Subcutaneous adipose tissue (tissue), 4 donors: ENCODE measurements around the gene NMNAT1. TPM values are rescaled to one million over a fixed set of nuclear protein-coding genes. Genes with fewer than 3 reads are reported as not detected.

ENCODE experiments used
- small RNA-seq: library from RNA; depleted of rRNA; stranded (forward); fragments of <200 nt; gene quantifications from one replicate; pipeline ENCODE3, GENCODE V24; 2016
- total RNA-seq, 4 donors: library from RNA; depleted of rRNA; stranded (reverse); fragments of >200 nt; gene quantifications; one replicate each; pipeline ENCODE4 v1.1.0, GENCODE V29; 2016
- TF ChIP-seq, protein P1 (sequence below): fragments of 450-650 bp; IDR thresholded peaks from one replicate; pipeline ENCODE4 v1.5.1; 2016; ENCODE audit warnings: low read depth, mild to moderate bottlenecking, control low read depth, antibody characterized with exemption, moderate library complexity

Gene NMNAT1
- total RNA-seq, 4 donors from 2014 or later = 5.8 to 7.5 (median 6.5) TPM

DNA sequence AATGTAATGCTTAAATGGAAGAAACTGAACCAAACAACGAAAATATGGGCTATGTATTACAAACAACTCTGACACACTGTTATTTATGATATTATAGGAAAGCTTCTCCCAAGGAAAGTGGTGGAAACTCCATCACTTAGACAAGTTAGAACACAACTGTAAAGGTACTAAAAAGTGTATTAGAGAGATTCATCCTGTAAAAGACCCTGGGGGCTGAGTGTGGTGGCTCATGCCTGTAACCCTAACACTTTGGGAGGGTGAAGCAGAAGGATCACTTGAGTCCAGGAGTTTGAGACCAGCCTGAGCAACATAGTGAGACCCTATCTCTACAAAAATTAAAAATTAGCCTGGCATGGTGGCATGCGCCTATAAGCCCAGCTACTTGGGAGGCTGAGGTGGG lies 82.1 kb downstream of the NMNAT1 start:
- TF ChIP-seq, protein P1, sequence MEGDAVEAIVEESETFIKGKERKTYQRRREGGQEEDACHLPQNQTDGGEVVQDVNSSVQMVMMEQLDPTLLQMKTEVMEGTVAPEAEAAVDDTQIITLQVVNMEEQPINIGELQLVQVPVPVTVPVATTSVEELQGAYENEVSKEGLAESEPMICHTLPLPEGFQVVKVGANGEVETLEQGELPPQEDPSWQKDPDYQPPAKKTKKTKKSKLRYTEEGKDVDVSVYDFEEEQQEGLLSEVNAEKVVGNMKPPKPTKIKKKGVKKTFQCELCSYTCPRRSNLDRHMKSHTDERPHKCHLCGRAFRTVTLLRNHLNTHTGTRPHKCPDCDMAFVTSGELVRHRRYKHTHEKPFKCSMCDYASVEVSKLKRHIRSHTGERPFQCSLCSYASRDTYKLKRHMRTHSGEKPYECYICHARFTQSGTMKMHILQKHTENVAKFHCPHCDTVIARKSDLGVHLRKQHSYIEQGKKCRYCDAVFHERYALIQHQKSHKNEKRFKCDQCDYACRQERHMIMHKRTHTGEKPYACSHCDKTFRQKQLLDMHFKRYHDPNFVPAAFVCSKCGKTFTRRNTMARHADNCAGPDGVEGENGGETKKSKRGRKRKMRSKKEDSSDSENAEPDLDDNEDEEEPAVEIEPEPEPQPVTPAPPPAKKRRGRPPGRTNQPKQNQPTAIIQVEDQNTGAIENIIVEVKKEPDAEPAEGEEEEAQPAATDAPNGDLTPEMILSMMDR = no peak

DNA sequence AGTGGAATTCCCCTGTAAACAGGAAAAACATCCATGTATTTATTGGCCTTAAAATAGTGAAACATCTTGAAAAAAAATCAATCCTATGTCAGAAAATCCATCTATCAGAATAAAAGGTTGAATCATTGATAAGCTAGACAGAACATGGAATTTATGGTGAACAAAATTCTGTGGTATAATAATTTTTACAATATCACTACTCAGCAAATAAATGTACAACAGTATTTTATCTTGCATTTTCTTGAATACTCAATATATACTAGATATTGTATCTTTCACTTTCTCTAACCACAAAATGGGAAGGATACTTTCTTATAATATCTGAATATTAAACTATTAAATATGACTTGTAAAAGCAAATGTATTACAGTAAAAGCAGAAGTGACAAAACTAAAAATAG lies 83.8 kb downstream of the NMNAT1 start:
- TF ChIP-seq, protein P1 = no peak

DNA sequence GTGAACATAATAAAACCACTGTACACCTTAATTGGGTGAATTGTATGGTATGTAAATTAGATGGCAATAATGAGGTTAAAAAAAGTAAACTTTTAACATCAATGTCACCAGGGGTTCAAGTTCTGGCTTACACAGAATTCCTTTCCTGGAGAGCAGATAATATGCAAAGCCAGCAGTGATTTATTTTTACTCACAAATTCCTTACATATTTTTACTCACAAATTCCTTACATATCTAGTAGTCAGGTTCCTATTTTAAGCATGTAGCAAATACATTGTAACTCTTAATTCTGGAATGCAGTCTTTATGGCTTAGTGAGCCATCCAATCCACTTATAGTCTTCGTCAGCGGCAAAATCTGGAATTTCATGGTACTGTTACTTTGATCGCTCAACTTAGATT lies 88.2 kb downstream of the NMNAT1 start:
- TF ChIP-seq, protein P1 = no peak

DNA sequence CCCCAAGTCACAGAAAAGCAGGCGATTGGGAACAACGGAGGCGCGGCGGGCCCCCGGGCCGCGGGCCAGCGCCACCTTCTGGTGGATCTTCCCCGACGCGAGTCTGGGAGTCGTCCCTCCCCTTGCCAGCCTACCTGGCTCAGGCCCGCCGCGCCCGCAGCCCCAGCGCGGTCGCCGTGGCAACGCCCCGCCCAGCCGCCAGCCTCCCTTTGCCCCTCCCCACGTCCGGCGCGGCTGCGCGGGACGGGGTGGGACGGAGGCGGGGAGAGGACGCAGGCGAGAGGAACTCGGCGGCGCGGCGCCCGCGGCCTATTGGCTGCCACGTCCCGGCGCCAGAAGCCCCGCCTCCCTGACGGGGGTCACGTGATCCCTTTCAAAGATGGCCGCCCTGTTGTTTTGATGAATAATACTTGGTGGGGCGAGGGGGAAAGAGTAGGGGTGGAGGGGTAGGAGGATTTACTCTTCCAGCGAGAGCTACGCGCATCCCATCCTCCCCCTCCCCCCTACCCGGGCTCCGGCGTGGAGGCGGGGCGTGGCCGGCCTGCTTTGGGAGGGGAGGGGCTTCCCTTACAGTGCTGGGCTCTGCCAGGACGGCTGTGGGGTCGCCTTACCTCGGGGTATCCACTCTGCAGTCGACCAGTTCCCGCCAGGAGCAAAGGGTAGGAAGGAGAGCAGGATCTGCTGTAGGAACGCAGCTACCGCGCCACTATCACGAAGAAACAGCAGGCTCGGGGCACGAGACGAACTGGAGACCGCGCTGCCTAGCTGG lies 89.5 kb downstream of the NMNAT1 start, which contains the start of gene UBE4B:
UBE4B (plus strand) TSS at position 369 of the 769 bp plus-strand sequence. CDS start 713 bp downstream, outside the sequence.
- TF ChIP-seq, protein P1 = no peak

DNA sequence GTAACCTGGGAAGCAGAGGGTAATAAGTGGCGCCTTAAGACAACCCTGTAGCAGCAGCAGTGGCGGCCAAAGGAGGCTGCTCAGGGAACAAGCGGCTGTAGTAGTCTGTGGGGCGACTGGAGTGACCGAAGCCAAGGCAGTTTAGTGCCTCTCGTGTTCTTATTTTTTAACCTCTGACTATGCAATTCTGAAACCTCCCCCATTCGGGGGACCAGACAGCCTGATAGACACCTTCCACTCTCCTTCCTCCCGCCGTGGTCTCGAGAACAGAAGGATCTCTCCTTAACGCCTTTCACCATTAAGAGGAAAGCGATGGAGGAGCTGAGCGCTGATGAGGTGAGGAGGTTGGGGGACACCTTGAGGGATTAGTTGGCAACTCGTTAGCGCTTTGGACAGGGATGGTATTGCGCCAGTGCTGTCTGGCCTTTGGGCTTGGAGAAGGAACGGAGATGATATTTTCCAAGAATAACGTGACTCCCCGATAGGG lies 90.1 kb downstream of the NMNAT1 start:
- TF ChIP-seq, protein P1 = no peak

Small RNAs within 50 kb of the gene (small RNA-seq; reads per million reads assigned to genes)
- gene MIR5697 = not detected

Other genes with a start within 250 kb of the NMNAT1 start
- 10 to 100 TPM; 17.9 to 29.7 (median 24.9) TPM for gene CLSTN1, start 119.5 kb upstream of the NMNAT1 start, total RNA-seq
- gene CTNNBIP1, start 33.2 kb upstream of the NMNAT1 start, total RNA-seq = 10 to 100 TPM; 10.8 to 45.2 (median 17.1) TPM
- 10 to 100 TPM; 21.1 to 36.7 (median 26.3) TPM for gene LZIC, start 84 bp upstream of the NMNAT1 start, total RNA-seq
- gene RBP7, start 53.8 kb downstream of the NMNAT1 start, total RNA-seq = 100 to 1,000 TPM in 3 of 4 donors, 10 to 100 TPM in 1; 77.3 to 312 (median 215) TPM
- 10 to 100 TPM; 38.2 to 57.8 (median 50.0) TPM for gene UBE4B, start 89.5 kb downstream of the NMNAT1 start, total RNA-seq